Glomerular endothelial cell (primary cell): ENCODE results near the gene ZNF804B. TPM values are rescaled to one million over a fixed set of nuclear protein-coding genes. Genes with fewer than 3 reads are reported as not detected.
A peak's percentile ranks its signal among the peaks of the same experiment; 100 is the strongest.

Experiments
- DNase-seq: peaks from one replicate; pipeline ENCODE4 v3.0.0-alpha.2; 2011; ENCODE audit warnings: low read depth, low spot score; ENCODE audit errors: extremely low read depth
- total RNA-seq: library from RNA; depleted of rRNA; stranded (reverse); fragments of >200 nt; gene quantifications from 2 replicates; pipeline ENCODE4 v1.2.3, GENCODE V29; 2015

The ZNF804B gene
- not detected in 2 replicates for total RNA-seq

DNA sequence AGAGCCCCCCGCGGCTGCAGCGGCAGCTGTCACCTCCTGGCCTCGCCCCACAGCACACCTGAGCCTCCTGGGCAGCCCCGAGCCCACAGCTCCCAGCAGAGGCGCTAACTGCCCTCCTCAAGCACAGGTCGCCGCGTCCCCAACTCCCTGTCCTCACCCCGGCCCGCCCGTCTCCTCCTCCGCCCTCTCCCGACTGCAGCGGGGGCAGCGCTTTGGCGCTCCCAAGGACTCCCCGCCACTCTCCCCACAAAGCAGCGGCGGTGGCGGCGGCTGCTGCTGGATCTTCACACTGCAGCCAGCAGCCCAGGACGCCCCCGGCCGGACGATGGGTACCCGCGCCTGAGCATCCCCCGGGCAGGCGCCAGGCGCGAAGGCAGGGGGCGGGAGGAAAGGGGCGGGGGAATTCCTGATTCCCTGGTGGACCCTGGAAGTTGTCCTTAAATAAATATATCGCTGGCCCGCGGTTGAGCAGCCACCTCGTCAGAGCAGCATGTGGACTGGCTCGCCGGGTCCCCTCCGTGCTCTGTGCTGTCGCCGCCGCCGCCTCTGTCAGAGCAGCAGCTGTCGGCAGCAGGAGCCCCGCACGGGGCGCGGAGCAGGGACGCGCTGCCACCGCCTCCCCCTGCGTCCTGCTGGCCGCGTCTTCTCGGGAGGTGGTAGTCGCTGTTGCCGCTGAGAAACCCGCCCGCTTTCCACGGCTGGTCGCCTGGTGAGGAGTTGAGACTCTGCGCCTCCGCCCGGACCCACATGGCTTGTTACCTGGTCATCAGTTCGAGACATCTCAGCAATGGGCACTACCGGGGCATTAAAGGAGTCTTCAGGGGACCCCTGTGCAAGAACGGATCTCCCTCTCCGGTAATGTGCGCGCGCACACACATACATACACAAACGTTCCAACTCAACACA, at the start of gene ZNF804B:
ZNF804B (plus strand) TSS at position 471 of the 906 bp plus-strand sequence; CDS start at position 748, 277 bp downstream.
- DNase-seq = no peak

DNA sequence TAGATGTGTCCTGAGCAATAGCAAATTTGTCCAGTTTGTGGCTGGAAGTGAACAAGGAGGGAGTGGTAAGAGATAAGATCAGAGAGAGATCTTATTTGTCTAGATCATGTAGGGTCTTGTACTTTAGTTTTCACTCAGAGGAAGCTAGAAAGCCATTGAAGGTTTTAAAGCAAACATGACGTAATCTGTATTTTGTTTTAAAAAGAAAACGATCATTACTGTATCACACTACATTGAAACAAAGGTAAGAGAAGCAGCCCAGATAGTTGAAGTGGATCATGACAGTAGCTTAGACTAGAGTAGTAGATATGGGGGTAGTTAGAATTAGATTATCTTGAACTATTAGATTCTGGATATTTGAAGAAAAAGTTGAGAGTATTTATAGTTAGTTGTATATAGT, 23.6 kb upstream of the ZNF804B start:
- no peak for DNase-seq

DNA sequence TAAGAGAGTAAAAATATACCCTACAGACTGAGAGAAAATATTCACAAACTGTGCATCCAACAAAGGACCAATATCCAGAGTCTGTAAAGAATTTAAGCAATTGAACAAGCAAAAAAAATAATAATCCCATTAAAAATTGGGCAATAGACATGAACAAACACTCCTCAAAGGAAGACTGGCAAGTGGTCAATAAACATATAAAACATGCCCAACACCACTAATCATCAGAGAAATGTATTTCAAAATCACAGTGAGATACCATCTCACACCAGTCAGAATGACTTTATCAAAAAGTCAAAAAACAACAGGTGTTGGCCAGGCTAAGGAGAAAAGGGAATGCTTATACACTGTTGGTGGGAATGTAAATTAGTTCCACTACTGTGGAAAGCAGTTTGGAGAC, 21.9 kb upstream of the ZNF804B start:
- DNase-seq = no peak

DNA sequence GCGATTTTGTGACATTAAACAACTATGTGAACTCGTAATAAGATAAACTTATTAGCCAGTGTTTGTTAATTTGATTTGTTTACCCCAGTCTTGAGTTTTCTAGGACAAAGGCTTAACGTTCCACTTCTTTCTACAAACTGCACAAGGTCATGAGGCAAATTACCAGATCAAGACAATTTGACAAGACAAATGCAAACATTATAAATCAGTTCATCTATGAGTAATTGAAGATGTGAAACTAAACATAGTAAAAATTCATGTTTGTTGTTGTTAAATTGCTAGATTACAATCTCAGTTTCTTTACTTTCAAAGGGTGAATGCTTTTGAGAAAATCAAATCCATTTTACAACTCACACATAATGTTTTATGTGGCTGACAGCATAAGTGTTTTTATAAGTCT, 13.4 kb upstream of the ZNF804B start:
- no peak for DNase-seq

DNA sequence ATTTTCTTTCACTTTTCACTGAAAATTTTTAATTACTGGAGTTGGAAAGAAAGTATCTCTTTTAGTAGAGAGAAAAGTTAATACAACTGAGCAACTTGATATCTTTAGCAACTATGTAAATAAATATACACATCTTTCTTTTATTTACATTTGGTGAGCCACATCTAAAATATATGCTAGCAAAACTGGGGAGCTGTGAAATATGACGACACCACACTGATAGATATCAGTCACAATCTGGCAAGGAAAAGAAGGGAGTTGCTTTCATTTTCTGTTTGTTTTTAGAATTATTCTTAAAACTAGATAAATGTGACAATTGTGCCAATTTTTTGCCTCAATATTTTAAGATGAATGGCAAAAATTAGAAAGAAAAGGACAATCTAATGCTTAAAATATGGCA, 2.7 kb upstream of the ZNF804B start:
- DNase-seq = no peak

DNA sequence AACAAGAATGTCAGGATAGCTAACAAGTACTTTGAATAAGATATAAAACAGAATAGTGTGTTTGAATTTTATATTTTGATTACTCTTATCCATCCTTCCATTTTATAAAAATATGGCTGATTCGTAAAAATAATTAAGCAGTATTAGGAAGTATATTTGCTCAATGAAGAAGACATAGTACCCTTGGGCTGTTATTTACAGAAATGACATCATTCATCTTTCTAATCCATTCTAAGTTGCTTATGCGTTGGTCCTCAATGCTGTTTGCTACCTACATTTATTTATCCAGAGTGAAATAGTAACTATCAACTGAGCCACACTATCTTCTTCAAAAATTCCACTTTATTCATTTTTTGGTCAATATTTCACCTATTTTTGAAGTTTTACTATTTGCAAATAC, 2.1 kb upstream of the ZNF804B start:
- DNase-seq = no peak

DNA sequence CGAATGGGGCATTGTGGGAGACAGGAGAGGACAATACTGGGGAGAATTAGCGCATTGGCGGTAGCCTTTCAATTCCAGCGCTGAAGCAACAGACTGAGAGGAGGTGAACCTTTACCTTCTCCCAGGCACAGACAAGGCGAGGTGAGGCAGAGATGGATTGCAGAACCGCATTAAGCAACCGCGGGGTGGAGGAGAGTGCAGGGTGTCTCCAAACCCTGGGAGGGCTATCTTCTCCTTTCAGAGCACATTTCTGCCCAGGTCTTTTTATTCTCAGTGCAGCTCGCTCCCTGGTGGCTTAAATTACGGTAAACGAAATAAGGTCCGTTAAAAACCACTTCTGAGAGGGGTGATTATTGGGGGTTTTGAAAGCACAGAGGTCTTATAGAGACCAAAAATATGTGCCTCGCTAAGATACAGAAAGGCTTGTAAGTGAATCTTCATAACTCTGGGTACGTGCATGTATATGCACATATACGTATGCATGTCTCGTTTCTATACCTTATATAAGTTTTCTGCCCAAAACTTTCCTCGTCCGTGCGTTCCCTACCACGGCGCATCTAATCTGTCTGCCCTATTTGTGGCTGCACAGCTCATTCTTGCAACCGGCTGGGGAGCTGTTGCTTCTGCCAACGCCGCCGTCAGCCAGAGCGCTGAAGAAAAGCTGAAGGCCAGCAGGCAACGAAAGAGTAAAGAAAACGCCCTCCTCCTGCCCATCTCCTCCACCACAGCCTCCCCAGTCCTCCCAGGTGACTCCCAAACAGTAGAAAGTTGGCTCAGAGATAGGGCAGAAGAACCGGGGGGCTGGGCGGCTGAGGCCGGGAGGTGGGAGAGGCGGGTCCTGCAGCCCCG, 895 bp upstream of the ZNF804B start:
- DNase-seq = no peak

DNA sequence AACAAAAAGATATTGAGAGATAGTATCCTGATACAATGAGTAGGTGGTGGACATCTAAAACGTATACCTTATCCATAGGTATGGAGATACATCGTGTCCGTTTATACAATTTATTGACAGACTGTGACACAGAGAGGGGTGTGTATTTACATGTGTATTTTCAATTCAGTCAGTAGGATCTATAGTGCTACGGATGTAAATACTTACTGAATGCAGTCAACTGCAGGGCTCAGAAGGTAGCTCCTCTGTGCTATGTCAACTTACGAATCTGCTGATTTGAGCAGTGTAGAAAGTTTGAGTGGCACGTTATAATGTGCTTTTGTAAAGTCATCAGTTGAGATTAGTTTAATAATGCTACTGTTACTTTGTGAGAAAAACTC, 626 bp downstream of the ZNF804B start:
- DNase-seq = no peak

DNA sequence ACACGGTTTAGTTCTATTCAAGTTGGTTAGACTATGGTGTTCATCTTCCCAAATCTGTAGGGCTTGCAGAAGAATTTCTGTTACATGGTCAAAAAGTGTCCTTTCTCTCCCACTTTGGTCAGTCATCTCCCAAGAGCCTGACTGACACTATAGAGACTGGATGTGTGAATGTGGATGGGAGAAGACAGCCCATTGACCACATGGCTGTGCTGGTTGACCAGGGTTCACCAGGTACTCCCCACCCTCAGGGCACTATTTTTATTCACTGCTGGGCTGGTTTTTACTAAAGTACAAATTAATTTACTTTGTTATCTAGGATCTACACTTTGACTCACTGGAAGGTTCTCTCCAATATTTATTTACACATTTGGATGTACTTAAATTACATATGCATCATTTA, 2.3 kb downstream of the ZNF804B start:
- no peak for DNase-seq

DNA sequence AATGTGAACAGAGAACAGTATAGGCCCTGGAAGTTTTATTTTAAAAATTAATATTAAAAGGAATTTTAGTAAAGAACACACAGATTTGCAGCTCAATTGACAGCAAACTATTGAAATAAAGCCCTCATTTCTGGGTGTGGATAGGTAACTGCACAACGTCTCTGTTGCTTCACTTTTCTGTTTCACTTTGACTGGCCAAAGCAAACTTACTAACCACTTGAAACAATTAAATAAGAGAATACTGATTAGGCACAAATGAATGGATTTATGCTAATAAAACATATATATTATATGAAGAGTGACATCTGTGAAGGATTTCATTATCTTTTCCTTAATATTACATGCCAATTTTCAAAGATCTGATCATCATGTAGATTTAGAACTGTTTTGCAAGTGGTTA, 11.9 kb downstream of the ZNF804B start:
- DNase-seq = no peak

DNA sequence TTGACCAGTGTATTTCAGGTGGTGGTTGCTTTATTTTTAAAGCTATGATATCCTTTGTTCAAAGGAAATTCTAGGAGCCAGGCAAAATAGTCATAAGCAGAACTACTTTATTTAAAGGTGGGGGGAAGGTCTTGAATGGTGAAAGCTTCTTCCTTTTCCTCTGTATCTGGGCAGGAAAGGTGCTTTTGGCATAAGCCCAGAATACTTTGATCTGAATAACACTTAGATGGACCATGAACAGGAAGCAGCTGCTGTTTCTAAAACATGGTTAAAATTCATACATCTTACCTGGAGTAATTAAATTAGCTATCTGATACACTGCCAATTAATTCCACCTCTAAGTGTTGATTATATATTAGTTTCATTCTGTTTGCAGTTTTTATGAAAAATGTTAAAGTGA, 13.3 kb downstream of the ZNF804B start:
- no peak for DNase-seq

DNA sequence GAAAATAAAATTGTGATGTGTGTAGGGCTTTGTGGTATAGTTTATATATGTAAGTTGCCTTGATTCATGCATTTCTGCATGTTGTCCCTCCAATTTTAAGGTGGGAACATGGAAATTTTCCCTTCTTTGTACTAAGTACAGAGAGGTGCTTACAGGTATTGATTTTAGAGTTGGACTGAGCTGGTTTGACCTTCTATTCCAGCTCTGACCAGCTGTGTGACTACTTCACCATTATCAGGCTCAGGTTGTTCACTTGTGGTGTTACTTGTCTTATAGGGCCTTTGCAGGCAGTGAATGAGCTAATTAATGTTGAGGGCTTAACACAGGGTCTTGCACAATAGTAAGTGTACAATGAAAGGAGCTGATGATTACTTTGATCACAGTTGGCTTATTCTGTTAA, 16.3 kb downstream of the ZNF804B start:
- no peak for DNase-seq

DNA sequence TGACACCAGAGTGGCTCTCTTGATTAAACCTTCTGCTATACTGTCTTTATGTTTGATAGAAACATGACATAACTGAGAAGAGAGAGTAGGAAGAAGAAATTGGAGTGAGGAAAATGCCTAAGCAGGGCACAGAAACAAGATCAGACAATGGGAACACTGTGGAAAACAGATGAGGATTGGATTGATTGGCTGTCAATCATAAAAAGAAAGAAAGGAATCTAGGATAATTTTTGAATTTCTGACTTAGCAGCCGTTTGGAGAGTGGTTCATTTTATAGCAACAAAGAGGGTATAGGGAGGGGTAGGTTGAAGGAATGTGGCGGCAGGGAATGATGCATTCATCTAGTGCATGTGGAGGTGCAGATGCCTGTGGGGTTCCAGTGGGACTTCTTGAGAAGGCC, 28.3 kb downstream of the ZNF804B start:
- DNase-seq = no peak

DNA sequence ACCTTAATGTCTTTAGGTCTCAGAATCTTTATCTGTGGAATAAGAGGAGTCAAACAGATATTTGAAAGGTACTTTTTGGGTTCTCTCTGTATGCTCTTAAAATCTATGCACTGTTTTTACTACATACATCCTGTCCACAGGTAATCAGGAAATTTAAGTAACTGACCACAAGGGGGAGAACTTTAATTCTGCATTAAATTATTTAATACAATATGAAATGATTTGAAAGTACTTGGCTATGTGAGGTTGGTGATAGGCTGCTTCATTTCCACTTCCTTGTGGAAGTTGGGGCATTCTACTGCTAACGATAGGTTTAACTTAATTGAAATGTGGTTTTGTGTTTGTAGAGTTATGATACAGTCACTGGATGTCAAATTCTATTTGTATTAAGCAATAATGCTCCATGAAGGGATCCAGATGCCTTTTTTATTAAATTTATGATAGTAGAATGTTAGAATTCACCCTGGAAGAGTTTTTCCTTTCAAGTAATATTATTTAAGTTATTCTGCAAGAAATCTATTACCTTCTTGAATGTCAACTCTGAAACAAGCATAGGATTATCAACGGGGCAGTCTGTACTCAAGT, 30.1 kb downstream of the ZNF804B start:
- DNase-seq = peak; percentile 18

DNA sequence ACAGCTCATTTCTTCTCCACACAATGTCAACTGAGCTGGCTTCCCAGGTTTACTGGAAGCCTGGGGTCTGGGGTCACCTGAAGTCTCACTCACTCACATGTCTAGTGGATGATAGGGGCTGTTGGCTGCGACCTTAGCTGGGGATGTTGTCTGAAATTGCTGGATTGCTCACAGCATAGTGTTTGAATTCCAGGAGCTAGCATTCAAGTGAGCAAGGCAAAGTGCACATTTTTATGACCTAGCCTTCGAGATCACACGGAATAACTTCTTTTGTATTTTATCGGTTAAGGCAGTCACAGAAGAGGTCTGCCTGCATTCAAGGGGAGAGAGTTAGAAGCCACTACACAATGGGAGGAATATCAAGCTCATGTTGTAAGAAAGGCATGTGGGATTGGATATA, 32.4 kb downstream of the ZNF804B start:
- DNase-seq = no peak

DNA sequence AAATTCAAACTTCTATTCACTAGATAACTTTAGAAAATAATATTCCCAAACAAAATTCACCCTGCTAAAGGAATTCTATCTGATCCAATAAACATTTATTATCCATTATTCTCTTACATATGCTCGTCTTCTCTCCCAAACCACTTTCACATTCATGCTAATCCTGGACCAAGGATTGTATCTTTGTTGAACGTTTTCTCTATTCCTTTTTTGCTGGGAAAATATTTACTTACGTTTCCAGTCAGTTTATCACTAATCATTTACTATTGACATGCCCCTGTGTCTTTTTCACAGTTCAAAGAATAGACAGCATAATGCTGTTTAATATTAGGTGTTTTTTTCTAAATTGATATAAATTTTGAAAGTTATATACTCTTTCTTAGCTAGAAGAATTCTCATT, 32.9 kb downstream of the ZNF804B start:
- DNase-seq = no peak

DNA sequence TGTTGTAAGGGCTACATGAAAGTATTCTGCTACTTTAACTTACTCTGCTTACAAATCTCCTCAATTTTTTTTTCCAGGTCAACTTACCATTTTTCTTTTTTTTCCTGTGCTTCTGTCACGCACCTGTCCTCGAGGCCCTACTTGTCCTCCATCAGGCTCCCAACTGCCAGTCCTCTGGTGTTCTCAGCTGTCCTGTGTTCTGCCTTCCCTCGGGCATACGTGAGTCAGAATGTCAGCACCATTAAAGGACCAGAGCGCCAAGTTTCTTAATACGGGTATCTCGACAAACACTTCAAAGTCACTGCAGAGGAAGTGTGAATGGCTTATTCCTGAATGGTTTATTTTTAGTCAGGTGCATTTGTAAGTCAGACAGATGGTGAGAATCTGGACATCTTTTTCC, 36.1 kb downstream of the ZNF804B start, which contains the start of gene TEX47:
TEX47 (minus strand) TSS at position 185 of the 400 bp plus-strand sequence. CDS start 795 bp downstream, outside the sequence.
- DNase-seq = no peak

DNA sequence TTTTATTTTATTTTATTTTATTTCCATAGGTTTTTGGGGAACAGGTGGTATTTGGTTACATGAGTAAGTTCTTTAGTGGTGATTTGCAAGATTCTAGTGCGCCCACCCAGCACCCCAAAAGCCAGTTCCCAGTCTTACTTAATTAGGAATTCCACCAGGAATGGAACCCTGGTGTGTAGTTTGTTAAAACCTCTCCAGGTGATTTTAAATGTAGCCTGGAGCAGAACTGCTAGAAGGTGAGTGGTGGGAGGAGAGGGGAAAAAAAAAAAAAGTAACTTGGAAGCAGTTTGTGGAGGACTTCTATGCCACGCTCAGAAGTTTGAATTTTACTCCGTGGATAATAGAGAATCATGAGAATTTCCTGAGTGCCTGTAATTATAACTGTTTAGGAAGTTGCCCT, 41.5 kb downstream of the ZNF804B start:
- no peak for DNase-seq

DNA sequence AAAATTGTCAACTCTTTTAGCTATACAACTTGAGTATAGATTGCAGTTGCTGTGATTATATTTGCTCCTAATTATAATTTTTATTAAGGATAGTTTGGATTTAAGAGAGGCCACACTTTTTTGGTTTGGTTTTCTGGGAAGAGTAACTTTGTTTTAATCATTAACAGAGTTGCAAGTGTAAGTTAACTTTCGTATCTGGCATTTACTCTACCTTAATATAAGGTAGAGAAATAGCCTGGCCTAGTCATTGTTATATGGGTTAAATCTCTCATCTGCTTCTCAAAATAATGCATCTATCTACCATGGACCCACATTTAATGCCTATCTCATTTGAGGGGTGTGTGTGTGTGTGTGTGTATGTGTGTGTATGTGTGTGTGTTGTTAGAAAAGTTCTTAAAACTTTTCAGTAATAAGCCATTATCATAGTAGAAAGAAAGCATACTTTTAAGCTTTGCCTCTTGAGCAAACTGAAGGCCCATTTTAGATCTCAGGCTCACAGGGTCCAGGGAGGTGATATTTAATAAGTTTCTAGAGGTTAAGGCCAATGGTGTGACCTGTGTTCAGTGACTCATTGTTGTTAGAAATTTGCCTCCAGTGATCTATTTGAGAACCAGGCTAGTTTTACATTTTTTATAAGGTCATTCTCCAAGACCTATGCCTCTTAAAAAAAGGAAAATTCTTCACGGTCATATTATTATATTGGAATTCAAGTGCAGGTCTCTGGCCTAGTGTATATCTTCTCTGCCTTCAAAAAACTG, 47.0 kb downstream of the ZNF804B start:
- DNase-seq = no peak

DNA sequence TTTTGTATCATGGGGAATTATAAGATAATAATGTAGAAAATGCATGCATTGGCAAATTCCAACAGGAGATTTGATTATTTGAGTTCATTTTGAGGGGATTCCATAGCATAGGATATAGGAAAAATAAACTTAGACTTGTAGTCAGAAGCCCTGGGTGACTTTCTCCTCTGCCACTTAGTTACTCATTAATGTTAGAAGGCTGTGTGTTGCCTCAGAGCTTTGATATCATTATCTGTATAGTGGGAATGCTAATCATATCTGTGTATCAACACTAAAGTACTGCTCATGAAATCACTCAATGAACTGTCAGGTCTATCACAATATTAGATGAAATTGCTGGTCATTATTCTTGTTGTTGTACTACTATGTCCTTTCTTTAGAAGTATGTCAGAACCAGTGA, 59.1 kb downstream of the ZNF804B start:
- no peak for DNase-seq

DNA sequence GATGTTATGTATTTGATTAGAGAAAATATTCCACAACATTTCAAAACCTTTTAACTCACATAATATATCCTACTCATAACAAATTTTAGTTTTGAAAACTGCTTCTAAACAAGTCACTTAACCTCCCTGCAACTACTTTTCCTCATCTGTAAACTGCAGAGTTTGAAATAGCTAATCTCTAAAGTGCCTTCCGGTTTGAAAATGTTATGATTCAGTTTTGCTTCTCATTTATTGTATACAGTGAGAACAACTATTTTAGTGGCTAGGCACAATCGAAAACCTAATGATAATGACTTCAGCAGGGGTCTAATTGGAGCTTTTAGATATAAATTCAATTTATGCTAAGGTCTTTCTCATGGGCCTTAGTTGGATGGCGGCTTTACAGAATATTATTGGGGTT, 66.7 kb downstream of the ZNF804B start:
- no peak for DNase-seq
